M059J (cell line): Measurements from ENCODE around the gene PKDREJ. TPM values are rescaled to one million over a fixed set of nuclear protein-coding genes. Genes with fewer than 3 reads are reported as not detected.
A peak's percentile ranks its signal among the peaks of the same experiment; 100 is the strongest.

ENCODE experiments used
- DNase-seq: peaks from one replicate; pipeline ENCODE4 v3.0.0-alpha.2; 2012; ENCODE audit warnings: low read depth
- total RNA-seq: library from RNA; depleted of rRNA; stranded (reverse); fragments of >200 nt; shearing (Covaris generic); gene quantifications from 2 replicates; pipeline ENCODE4 v1.2.3, GENCODE V29; 2014

PKDREJ gene
- total RNA-seq, 1 experiment from 2014 or later, result not detected

DNA sequence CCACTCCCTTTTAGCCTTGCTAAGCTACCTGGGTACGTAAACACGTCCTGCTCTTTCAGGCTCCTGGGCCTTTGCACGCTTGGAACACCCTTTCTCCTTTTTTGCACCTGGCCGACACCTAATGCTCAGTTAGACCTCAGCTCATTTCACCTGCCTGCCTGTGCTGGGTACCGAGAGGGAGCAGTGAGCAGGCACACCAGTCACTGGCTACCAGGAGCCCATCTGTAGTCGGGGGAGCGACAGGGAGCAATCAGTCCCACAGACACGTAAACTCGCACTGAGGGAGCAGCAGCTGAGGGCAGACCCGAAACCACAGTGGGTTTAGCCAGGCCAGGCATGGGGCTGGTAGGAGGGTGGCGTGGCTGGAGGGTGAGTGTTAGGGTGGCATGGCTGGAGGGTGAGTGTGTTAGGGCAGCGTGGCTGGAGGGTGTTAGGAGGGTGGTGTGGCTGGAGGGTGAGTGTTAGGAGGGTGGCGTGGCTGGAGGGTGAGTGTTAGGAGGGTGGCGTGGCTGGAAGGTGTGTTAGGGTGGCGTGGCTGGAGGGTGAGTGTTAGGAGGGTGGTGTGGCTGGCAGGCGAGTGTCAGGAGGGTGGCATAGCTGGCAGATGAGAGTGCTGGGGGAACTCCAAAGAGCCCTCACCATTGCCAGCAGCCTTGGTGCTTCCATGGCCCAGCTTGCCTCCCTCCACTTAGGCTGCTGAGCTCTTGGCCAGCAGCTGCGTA is 27.1 kb upstream of the PKDREJ start:
- no peak for DNase-seq

DNA sequence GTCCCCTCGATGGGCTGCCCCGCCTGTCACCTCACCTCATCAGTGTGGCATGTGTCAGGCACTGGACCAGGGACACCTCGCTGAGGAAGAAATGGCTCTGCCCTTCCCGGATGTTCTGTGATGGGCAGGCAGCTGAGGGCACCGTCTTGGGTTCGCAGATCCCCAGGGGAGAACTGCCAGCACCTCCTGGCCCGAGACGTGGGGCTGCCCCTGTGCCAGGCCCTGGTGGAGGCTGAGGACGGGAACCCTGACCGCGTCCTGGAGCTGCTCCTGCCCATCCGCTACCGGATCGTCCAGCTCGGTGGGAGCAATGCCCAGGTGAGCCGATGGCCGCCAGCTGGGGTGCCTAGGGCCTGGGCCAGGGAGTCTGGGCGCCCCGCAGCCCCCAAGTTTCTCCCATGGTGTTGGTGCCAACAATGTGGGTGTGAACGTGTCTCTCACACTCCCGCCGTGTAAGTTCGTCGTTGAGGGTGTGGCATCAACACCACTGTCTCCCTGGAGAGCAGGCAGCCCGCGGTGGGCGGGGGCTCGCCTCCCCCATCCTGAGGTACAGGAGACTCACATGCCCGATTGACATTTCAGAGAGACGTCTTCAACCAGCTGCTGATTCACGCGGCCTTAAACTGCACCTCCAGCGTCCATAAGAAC is 26.2 kb upstream of the PKDREJ start:
- no peak for DNase-seq

DNA sequence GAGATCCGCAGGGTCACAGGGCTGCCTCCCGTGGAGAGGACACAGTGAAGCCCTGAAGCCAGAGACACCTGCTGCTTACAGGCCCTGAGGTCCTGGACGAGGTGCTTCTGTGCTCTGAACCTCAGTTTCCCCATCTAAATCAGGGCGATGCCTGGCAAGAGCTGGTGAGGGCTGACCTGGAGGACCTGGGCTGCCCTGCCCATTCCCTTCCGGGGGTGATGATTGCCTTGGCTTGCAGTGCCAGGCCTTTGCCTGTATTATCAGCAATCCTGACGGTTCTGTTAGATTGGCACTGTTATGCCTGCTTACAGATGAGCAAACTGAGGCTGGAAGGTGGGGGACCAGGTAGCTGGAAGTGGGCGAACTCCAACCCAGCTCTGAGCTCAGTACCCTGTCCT is 25.7 kb upstream of the PKDREJ start:
- no peak for DNase-seq

DNA sequence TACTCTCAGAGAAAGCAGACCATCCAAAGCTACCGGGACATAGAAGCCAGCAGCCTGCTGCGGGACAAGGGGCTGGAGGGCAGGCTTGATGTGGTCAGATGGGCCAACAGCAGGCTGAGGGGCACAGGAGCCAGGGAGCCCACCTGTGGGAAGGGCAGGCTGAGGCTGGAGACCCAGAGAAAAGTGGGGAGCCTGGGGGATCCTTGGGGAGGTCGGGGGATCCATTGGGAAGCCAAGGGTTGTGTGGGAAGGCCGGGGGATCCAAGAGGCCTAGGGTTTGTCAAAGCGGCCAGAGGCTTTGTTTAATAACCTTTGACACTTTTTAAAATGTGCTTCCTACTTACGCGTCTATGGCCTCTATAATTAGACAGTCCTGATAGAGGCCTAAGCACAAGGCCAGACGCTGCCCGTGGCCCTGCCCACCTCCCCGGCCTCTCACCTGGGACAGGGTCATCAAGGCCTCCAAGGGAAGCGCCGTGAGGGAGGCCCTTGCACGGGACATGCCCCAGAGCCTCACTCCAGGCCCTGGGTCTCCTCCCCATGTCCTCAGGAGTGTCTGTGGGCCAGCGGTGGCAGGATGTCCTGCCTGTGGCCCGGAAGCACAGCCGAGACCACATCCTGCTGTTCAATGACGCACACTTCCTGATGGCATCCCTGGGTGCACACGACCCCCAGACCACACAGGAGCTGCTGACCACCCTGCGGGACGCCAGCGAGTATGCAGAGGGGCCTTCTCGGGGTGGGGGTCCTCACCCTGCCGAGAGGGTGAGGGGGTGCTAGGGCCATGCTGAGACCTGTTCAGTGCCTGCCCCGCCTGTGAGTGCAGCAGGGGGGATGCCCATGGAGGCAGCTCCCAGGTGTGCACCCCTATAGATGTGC is 25.0 kb upstream of the PKDREJ start:
- no peak for DNase-seq

DNA sequence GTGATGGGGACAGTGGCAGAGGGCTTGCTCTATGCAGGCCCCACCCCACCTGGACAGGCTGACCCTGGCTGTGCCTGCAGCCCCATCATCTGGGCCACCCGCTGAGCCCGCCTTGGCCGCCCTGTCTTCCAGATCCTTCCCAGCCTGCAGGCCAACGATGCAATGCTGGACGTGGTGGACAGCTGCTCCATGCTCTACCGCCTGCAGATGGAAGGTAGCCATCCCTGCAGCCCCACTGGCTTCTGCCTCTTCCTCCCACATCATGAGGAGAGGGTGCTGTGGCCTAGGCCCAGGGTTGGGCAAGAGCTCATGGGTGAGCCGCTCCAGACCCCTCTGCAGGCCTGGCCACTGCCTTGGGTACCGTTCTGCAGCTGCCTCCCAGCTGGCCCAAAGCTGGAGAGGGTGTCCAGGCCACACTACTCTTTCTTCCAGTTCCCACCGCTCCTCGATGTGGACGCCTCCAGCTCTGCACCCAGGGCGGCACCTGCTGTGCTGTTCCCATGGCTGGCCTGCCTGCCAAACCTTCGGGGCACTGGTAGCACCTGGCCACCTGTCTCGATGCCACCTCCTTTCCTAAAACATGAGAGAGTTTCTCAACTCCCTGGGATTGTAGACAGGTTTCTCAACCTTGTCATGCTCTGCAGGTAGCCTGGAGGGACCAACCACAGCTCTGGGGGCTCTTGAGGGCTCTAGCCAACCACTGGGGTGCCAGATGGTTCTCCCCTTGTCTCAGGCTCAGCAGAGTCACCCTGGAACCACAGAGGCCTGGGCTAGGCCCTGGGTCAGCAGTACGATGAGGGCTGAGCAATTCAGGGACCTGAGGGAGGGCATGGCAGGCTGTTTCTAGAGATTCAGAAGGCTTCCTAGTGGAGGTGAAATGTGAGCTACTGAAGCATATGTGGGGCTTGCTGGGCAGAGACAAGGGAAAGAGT is 24.1 kb upstream of the PKDREJ start:
- no peak for DNase-seq

DNA sequence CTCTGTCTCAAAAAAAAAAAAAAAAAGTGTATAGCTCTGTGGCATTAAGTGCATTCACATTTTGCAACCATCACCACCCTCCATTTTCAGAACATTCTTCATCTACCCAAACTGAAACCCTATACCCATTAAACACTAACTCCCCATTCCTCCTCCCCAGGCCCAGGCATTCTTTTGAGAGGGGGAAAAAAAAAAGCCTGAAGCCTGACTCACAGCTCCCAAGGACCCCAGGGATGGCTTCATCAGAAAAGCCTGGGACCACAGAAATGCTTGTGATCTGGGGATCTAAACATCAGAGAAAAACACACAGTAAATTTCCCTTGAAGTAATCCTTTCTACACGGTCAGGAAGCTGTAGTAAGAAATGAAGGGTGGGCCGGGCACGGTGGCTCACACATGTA is 22.9 kb upstream of the PKDREJ start:
- no peak for DNase-seq

DNA sequence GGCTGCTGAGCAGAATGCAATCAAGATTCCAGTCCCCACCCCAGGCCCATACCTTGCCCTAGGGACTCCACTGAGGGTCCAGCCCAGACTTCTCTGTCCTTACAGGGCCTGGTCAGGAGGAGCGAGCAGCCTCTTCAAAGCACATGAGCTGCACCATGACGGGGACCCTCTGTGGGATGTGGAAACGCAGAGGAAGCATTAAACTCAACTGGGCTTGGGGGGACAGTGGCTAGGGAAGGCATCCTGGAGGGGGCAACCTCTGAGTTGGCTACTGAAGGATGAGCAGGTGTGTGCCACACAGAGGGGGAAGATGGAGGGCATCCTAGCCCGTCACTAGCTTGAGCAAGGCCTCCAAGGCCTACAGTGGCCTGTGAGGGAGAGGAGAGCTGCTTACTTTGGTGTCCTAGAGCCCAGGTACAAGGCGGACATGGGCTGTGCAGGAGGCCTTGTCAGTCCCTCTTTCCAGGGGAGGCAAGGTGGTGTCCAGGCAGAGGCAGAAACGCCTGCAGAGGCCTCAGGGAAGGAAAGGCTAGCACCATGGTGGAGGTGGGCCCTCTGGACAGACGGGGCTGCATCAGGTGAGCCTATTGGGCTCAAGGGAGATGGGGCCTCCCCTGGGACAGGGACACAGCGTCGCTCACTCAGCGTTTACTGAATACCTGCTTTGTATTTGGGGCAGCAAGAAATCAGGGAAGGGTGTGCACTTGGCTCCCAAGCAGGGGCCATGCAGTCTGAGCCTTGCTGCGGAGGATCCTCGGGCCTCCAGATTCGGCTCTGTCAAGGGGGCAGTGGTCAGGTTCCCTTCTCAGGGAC is 18.9 kb upstream of the PKDREJ start:
- no peak for DNase-seq

DNA sequence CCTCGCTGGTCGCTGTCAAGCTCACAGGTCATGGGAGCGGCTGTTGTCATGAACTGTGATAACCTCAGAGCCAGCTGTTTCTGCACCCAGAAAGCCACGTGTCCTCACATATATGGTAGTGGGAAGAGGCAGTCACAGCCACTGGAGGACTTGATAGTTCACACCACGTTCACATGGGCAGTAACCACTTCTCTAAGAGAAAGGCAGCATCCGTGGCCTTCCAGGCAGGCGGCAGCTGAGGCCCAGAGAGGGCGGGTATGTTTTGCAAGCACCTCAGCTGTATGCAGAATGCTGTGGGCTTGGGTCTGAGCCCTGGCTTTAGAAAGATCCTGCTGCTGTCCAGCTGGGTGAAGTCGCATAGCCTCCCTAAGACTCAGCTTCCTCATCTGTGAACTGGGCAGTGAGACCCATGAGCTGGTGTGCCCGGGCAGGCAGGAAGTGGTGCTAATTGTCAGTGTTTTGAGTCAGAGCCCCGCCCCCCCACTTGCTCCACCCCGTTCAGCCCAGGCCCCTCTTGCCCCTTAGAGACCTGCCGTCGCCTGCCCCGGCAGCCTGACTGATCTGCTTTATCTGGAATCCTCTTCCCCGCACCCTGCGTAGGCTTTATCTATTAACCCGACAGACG is 18.0 kb upstream of the PKDREJ start:
- no peak for DNase-seq

DNA sequence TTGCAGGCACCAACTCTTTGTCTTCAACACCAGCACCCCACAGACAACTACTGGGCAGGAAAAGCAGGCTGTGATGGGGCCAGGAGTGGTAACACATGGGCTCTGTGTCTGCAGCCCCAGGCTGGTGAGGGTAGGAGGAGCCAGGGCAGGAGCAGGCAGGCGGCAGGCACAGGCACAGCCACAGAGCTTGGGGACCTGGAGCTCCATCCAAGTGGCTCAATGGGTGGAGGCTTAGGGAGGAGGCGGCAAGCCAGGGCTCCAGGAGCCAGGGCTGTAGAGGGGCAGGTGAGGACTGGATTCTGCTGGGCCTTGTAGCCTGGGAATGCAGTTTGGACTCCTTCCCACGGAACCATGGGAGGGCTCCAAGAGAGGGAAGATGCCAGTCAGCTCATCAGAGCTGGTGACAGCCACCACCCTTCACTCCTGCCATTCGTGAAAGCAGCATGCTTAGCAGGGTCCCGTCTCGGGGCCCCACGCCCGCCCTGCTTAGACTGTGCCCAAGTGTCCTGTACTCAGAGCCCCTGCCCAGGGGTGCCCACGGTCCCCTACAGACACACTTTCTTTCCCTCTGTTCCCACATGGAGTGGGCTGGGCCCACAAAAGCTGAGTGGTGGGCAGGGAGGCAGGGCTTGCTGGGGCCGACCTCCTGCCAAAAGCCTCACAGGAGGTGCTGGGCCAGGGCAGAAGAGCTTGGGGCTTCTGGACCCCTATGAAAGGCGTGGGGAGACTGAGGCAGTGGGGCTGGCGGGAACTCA is 17.1 kb upstream of the PKDREJ start:
- DNase-seq, result no peak

DNA sequence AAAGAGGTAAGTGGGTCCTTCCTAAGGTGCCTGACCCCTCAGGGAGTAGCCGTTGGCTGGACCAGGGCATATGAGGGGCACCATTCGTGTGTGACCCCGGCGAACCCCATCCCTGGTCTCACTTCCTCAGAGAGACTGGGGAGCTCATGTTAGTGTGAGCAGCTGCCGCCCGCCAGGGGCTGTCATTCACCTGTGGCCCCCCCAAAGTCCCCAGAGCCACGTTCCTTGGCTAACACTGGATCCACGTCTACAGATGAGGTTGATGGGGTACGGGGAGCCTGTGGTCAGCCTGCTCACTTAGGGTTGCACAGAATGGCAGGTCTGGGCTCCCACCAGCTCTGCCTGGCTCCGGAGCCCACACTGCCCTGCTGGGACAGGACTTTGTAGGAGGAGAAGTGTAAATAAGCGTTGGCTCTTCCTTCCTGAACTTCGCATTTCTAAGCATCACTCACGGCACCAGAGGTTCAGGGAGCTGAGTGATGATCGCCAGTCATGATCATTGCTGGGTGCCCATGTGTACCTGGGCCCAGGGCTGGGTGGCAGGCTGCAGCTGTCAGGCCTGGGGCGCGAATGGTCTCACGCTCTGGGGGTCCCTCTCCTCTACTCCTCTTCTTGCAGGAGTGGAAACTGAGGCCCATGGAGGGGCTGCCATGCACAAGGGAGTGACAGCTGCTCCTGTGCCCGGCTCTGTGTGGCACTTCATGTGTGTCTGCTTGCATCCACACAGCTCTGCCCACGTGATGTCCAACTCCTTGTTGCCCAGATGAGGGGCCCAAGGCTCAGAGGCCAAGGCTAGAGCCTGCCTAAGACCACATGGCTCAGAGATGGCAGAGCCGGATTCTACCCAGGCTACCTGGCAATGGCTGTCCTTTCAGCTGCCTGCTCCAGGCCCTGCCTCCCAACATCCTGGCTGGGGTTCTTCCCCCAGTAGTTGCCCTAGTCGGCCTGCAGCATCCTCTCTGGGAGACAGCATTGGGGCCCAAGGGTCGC is 15.8 kb upstream of the PKDREJ start:
- DNase-seq, result no peak

DNA sequence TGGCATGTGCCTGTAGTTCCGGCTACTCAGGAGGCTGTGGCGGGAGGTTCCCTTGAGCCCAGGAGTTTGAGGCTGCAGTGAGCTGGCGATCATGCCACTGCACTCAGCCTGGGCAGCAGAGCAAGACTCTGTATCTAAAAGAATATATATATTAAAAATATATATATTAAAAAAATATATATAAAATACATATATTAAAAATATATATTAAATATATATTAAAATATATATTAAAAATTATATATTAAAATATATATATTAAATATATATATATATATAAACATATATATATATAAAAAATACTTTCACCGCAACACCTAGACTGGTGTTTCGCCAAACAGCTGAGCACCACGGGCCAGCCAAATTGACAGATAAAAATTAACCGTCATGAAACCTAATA is 13.4 kb upstream of the PKDREJ start:
- no peak for DNase-seq

DNA sequence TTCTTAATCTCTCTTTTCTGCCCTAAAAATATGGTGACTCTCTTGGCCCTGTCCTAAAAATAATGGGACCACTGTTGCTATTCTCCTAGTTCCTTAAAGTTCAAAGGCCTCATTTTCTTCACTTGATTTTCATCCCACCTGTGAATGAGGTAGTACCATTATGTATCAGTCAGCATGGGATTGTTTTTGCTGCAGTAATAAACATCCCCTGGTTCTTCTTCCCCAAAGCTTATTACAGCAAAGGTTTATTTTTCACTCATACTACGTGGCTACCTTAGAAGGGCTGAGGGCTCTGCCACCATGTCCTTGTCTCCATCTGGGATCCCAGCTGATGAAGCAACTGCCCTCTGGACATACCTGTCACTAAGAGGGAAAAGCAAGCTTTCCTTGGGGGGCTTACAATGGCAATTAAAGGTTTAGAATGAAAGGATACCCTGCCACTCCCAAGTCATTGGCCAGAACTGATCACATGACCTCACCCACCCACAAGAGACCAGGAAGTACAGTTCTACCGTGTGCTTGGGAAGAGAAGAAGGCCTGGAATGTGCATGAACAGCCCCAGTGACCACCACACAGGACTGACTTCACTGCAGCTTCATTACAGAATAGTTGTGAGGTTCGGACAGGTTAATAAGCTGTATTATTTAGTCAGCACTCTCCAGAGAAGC is 12.4 kb upstream of the PKDREJ start:
- DNase-seq, result no peak

DNA sequence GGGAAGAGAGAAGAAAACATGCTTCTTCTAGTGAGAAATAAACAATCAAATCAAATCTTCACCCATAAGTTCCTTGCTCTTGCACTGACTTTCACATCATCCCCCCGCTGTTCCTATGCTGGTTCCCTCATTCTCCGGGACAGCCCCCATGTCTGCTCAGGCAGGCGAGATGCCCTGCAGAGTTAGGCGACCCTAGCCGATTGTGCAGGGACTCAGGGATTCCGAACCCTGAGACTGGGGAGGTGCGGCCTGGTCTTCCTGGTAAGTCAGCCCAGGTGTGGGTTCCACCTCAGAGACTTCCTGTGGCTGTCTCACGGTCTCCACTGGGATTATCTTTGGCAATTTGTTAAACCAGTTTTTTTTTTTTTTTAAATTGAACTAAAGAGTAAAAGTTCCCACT is 11.2 kb upstream of the PKDREJ start:
- no peak for DNase-seq

DNA sequence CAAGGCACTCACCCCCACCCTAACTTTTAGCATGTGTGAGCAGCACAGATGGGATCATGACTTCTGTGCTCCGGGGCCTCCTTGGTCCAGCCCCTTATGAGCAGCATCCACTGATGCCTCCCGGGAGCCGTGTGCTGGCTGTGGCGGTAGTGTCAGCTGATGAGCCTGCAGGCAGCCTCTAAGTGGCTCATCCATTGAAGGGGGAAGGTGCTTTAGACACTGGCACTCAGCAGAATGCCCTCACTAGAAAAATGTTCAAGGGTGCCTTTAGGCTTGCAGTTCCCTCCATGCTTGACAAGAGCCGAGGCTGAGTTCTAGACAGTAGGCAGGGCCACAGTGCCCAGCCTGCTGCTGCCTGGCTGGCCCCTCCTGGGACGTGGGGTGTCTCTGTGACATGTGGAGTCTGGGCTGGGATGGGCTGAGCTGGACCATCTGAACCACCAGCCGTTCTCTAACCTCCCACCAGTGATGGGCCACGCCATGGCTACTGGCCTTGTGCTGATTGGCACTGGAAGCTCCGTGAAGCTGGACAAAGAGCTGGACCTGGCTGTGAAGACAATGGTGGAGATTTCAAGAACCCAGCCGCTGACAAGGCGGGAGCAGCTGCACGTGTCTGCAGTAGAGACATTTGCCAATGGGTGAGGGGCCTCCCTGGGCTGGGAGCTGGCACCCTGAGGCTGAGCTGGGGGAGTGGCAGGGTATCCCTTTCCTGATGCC is 10.4 kb upstream of the PKDREJ start:
- DNase-seq, result no peak

DNA sequence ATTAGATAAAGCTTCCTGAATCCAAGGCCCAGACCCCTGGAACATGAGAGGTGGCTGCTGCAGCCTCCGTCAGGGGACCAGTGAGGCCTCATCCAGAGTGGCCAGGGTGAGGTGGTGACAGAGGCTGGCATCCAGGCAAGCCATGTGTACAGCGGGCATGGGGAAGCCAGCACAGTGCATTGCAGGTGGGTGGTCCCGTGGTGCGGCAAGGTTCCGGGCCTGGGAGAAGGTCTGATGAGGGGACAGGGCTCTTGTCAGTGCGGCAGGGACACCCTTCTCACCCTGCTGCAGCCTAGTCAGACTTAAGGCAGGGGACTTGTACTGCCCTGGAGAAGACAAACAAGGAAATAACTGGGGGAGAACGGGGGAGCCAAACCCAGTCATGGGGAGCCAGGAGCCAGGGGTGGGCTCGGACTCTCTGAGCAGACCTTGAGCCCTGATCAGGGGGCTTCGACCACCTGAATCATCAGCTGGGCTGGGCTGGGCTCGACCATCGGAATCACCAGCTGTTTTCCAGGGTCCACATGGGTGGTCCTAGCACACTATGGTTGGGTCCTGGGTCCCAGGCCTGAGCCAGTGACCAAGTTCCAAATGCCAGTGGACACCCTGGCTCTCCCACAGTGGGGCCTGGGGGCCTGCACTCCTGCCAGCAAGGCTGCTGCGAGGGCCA is 9.8 kb upstream of the PKDREJ start:
- no peak for DNase-seq

DNA sequence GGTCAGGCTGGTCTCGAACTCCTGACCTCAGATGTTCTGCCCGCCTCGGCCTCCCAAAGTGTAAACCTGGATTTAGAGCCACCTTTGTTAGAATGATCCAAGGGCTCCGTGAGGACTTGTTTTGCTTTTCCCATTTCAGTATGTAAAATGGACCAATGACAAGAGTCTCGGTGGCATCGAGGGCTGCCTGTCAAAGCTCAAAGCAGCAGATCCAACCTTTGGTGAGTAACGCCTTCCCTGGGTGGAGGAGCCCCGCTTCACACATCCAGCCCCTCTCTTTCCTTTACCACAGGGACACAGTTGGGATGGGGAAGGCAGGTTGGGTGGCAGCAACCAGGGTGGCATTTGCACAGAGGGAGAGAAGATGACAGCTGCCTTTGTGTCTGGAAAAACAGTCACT is 9.1 kb upstream of the PKDREJ start:
- no peak for DNase-seq

DNA sequence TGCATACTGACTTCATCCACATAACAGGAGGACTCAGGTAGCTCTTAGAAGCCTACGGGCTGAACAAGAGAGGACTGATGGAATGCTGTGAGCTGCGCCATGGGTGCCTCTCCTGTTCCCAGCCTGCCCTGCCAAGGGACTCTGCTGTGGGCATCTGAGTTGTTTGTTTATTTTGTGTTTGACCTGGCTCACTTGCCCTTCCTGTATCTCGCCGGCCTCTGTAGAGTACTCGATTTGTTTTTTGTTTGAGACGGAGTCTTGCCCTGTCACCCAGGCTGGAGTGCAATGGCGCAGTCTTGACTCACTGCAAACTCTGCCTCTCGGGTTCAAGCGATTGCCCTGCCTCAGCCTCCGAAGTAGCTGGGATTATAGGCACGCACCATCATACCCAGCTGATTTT is 6.4 kb upstream of the PKDREJ start:
- peak; percentile 12 for DNase-seq
